Kidney epithelial cell (primary cell): ENCODE data around the gene PSPH. TPM values are rescaled to one million over a fixed set of nuclear protein-coding genes. Genes with fewer than 3 reads are reported as not detected.
"Not testable (repeated sequence)": the region's sequence is repeated elsewhere in the genome, so short reads cannot be mapped to it uniquely, and the experiment has no call there.

Experiments used
- DNase-seq: peaks from one replicate; pipeline ENCODE4 v3.0.0-alpha.2; 2010; ENCODE audit warnings: low read depth
- H3K27me3 ChIP-seq: 2 replicates; pipeline ENCODE4 v1.6.0; 2011; ENCODE audit warnings: low read length; ENCODE audit not compliant: control insufficient read depth, insufficient read depth
- H3K36me3 ChIP-seq: 2 replicates; pipeline ENCODE4 v1.5.1; 2011; ENCODE audit warnings: low read length; ENCODE audit not compliant: control insufficient read depth, insufficient read depth
- H3K4me3 ChIP-seq: 2 replicates; pipeline ENCODE4 v1.5.1; 2011; ENCODE audit warnings: low read depth, mild to moderate bottlenecking, control low read depth, low read length
- CTCF ChIP-seq: IDR thresholded peaks from 2 replicates; pipeline ENCODE4 v1.5.1; 2011; ENCODE audit warnings: mild to moderate bottlenecking, moderate library complexity, low read length, control low read depth, inconsistent platforms; ENCODE audit not compliant: insufficient read depth, poor library complexity, severe bottlenecking
- total RNA-seq: library from RNA; depleted of rRNA; stranded (reverse); fragments of >200 nt; gene quantifications from 2 replicates; pipeline ENCODE4 v1.2.3, GENCODE V29; 2015

PSPH gene
- total RNA-seq, 1 donor from 2014 or later, result 81.4 TPM

GRCh38 chr7:56091591-56091990 is 40.3 kb upstream of the PSPH start:
- DNase-seq, result no peak
- no peak overlapping the region for H3K4me3 ChIP-seq
- H3K36me3 ChIP-seq, result no peaks in the 10 kb centered on the region
- H3K27me3 ChIP-seq, result no peaks in the 10 kb centered on the region
- no peak for TF ChIP-seq CTCF

DNA sequence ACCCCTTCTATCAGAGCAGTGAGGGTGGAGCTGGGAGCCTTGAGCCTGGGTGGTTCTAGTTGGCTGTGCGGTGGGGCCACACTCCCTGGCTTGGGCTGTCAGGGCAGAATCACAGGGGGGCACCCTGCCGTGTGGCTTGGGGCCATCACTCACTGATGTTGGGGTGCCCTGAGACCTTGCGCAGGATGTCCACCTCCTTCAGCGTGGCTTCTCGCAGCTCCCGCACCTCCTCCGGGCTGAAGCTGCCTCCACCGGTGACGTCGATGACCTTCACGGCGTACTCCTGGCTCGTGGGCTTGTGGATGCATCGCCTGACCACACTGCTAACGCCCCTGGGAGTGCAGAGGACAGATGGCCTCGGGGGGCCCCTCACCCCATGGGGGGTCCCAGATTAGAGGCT is 36.2 kb upstream of the PSPH start:
- TF ChIP-seq CTCF, result no peak
- no peaks in the 10 kb centered on the region for H3K27me3 ChIP-seq
- no peaks in the 10 kb centered on the region for H3K36me3 ChIP-seq
- no peak overlapping the region for H3K4me3 ChIP-seq
- DNase-seq, result no peak

- DNase-seq, result no peak
- Histone ChIP-seq H3K36me3 (no peaks in the 10 kb centered on the region), H3K27me3 (no peaks in the 10 kb centered on the region), H3K4me3 (no peak overlapping the region)
- no peak for TF ChIP-seq CTCF
These were observed 35.5 kb upstream of the PSPH start for GRCh38 chr7:56086761-56087160.

GRCh38 chr7:56083150-56083785 is 32.0 kb upstream of the PSPH start:
- no peaks in the 10 kb centered on the region for H3K27me3 ChIP-seq
- no peak for DNase-seq
- no peak for TF ChIP-seq CTCF
- H3K4me3 ChIP-seq, result no peak overlapping the region
- peaks cover 2% of the 10 kb centered on the region for H3K36me3 ChIP-seq

- H3K36me3 ChIP-seq, result peaks cover 2% of the 10 kb centered on the region
These were observed 30.5 kb upstream of the PSPH start for GRCh38 chr7:56081626-56082340.

DNA sequence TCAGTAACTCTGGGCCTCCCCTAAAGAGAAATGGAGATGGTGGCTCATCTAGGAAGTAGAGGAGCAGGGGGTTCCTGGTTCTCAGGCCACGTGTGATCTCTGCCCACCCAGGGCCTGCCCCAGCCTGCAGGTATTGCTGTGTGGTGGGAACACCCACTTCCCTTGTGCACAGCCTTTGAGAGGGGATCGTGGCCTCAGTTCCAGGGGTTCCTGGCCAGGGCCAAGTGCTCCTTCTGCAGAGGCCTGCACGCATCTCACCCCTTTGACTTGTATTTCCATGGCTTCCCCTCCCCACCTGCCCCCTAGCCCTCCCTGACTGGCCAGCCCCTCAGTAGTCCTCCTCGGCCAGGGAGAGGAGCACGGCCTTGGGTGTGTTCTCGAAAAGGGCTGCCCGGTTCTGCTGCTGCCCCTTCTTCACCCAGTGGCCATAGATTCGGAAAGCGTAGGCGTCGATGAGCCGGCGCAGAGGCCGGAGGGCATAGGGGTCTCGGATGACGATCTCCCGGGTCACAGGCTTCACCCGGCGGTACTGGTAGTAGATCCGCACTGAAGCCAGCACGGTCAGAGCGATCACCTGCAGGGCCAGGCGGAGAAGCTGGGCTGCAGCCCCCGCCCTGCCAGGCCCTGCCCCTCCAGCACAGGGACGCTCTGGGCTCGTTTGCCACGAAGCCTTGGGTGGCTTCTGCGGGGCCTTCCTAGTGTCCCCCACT is 29.6 kb upstream of the PSPH start:
- H3K27me3 ChIP-seq, DNase-seq, H3K36me3 ChIP-seq, H3K4me3 ChIP-seq: not testable (repeated sequence)

More at GRCh38 chr7:56081626-56082340, 30.5 kb upstream of the PSPH start:
- Histone ChIP-seq H3K27me3 (no peaks in the 10 kb centered on the region), H3K4me3 (no peak overlapping the region)
- no peak for DNase-seq
- TF ChIP-seq CTCF, result no peak
